ENCODE data around the gene MRGPRD.
"Not testable (repeated sequence)": the region's sequence is repeated elsewhere in the genome, so short reads cannot be mapped to it uniquely, and the experiment has no call there.

MRGPRD gene

DNA sequence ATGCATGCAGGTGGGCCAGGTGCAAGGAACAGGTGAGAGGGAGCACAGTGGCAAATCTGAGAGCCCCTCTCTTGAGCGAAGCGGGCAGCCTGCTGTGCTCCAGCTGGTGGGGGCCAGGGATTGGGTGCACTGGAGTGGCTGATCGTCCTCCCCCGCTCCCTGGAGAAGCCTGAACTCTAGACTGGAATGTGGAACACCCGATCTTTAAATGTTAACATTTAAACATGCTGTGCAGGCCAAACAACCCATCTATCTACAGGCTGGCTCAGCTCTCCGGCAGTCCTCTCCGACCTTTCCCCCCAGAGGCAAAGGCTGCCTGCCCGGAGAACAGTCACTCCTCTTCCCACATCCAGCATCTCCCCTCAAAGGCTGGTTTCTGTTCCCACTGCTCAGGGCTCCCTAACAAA lies 27.2 kb upstream of the MRGPRD start:
- peak in 4 of 10 donors; percentile 10 to 68 (median 50) for DNase-seq

DNA sequence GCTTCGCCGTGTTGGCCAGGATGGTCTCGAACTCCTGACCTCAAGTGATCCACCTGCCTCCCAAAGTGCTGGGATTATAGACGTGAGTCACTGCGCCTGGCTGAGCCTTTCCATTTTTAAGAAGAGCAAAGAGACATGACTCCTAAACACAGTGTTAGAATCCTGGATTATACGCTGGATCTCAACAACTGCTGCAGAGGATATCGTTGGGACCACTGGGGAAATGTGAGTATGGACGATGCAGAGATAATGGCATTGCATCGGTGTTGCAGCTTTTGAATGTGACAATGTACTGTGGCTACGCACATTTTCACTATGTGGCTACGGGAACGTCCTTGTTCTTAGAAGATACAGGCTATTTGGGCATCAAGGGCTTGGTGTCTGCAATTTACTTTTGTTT lies 26.0 kb upstream of the MRGPRD start:
- peak in 1 of 10 donors; percentile 24 for DNase-seq
- intact Hi-C loops (cut with DNase I) = no loop called here

More for the DNA sequence above, 27.2 kb upstream of the MRGPRD start:
- intact Hi-C loops (cut with DNase I) = no loop called here

DNA sequence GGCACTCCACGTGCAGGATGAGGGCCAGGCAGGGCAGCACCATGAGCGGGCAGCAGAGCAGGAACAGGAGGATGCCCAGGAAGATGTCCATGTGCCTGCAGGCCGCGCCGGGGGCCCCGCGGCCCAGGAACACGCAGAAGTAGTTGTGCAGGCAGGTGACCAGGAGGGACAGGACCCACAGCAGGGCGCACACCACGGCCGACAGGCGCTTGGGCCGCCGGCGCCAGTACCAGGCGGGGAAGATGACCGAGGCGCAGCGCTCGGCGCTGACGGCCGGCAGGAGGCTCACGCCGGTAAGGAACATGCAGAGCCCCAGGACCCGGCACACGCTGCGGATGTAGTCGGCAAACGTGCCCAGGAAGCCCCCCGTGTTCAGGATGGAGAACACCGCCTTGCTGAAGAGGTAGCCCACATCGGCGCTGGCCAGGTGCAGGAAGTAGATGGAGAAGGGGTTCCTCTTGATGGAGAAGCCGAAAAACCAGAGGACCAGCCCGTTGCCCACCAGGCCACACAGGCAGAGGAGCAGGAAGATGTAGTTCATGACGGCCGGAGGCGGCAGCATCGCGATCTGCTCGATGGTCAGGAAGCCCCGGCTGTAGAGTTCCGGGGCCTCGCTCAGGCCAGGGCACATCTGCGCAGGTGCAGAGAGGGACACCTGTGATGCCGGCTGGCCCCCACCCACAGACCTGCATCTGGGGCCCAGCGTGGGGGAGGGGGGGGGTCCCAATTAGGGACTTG lies 25.0 kb upstream of the MRGPRD start:
- intact Hi-C loops (cut with DNase I) = no loop called here
- DNase-seq = peak in 4 of 10 donors; percentile 18 to 78 (median 54)

DNA sequence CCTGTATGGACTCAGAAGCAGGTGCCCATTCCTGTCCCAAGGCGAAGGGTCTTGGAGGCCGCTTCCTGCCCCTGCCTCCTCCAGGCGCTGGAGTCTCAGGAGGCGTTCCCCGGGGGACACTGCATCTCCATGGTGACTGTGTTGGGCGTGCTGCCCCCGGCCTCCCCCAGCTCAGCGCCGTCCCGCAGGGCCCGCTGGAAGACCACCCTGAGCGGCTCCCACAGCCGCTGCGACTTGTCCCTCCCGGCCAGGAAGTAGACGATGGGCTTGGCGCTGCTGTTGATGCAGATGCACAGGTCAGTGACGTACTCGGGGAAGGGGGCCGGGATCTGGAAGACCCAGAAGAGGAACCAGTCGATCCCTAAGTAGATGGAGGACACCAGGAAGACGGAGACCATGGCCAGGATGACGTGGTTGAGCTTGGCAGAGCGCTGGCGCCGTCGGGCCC lies 24.4 kb upstream of the MRGPRD start:
- DNase-seq = peak in 4 of 10 donors; percentile 15 to 60 (median 28)
- intact Hi-C loops (cut with DNase I) = no loop called here

DNA sequence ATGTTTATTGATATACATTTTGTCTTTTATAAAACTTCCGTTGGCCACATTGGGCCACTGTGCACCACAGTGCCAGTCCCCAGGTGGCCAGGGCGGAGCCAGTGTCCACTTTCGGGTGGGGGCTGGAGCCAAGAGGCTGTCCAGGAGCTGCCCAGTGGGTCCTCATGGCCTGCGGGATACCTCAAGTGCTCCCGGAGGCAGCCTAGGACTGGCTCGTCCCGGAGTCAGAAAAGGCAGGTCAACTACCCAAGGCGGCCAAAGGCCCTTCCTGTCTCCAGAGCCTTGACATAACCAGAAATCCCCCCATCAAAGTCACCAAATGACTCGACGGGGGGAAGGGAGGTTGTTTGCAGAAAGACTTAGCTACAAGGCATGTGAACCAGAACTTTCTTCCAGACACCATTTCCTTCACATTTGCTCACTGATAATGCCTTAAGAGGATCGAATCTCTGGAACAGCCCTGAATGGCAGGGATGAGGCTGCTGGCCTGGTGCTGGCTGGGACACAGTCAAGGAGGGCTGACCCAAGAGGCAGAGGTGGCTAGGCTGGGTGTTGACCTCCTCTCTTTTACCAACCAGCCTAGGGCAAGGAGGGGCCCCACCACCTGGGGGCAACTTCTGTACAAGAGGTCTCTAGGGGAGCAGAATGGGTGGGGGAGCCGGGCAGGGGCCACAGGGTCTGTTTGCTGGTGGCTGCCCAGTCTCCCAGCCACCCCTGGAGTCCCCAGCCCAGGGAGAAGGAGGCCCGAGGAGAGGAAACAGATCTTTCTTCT lies 23.8 kb upstream of the MRGPRD start:
- intact Hi-C loops (cut with DNase I) = no loop called here
- peak in 4 of 10 donors; percentile 24 to 67 (median 50) for DNase-seq

DNA sequence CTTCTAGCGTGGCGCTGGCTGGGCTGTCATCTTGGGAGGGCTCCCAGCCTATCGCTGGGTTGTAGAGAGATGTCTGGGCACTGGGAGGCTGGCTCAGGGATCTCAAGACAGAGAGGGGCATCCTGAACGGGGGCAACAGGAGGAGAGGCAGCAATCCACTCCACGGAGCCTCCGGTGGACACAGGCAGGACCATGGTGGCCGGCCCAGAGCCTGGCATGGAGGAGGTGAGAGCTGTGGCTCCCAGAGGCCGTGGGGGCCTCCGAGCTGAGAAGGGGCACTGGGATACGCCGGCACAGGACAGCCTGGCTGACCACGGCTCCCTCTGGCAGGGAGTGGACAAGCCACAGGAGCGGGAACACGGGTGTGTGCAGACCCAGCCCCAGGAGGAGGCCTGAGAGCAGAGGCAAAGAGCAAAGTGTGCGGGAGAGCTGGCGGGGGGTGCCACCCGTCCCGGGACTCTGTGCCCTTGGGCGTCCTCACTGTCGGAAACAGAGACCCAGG lies 23.1 kb upstream of the MRGPRD start:
- intact Hi-C loops (cut with DNase I) = no loop called here
- peak in 4 of 10 donors; percentile 13 to 82 (median 42) for DNase-seq

DNA sequence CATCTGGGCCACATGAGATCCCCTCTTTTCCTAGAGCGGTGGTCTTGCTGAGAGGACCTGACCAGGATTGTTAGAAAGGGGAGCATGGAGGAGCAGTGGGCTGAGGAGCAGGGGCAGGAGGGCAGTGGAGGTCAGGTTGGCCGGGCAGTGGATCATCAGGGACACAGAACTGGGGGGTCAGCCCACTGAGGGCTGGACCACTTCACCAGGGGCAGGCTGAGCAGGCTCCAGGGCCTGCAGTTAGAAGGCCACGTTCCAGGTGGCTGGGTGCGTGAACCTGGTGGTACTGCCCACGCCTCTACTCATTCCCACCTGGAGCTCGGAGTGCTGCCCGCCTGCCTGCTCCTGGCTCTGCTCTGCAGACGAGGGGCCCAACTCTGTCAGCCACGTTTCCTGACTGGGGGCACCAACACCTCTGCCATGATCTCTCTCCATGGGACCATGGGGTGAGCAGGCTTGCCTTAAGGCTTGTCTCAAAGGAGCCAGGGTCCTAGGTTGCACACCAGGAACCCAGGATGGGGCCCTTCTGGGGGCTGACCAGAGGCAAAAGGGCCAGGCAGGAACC lies 22.6 kb upstream of the MRGPRD start:
- intact Hi-C loops (cut with DNase I) = no loop called here
- DNase-seq = peak in 4 of 10 donors; percentile 14 to 76 (median 32)

DNA sequence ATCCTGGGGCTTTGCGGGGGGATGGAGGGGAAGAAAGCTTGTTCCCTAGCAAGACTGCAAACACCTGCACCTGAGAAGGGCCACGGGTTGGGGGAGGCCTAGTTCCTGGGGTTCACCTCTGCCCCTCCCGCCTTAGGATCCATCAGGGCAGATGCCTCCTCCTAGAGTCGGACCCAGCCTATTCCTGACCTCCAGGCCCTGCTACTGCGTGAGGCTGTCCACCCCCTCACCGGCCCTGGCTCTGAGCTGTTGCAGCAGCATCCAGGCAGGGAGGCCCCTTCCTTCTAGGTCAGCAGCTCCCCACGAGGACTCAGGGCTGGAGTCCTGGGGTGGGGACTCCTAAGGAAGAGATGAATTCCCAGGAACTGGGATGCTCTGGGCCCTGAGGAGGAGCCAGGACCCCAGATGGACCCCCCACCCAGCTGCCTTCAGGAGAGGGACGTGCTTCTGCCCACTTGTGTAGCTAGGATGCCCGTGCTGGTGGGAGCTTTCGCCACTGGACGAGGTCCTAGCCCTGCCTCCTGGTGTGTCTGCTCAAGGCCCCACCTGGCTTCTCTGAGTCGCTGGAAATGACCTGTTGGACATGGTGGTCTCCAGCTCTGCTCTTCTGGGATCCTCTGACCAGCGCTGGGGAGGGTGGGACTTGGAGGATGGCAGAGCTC lies 21.9 kb upstream of the MRGPRD start:
- DNase-seq = peak in 4 of 10 donors; percentile 6 to 78 (median 72)
- intact Hi-C loops (cut with DNase I) = no loop called here

DNA sequence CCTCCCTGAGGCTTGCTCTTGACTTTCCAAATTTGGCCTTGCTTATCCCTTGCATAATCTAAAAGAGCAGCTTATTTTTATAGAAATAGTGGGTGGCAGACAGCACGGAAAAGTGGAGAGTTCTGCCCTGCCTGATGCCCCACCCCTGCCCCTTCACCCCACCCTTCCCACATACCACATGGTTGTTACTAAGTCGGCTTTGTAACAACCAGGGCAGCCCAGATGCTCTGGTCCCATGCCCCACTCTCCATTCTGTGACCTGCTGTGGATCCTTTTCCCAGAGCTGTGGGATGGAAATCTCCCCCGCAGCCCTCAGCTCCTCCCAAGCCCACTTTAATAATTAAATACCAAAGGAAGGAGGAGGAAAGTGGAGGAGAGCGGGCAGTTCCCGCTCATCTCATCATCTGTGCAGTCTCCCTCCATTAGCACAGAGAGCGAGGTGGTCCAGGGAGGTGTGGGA lies 21.4 kb upstream of the MRGPRD start:
- DNase-seq = peak in 3 of 10 donors; percentile 3 to 46 (median 41)
- intact Hi-C loops (cut with DNase I) = no loop called here

DNA sequence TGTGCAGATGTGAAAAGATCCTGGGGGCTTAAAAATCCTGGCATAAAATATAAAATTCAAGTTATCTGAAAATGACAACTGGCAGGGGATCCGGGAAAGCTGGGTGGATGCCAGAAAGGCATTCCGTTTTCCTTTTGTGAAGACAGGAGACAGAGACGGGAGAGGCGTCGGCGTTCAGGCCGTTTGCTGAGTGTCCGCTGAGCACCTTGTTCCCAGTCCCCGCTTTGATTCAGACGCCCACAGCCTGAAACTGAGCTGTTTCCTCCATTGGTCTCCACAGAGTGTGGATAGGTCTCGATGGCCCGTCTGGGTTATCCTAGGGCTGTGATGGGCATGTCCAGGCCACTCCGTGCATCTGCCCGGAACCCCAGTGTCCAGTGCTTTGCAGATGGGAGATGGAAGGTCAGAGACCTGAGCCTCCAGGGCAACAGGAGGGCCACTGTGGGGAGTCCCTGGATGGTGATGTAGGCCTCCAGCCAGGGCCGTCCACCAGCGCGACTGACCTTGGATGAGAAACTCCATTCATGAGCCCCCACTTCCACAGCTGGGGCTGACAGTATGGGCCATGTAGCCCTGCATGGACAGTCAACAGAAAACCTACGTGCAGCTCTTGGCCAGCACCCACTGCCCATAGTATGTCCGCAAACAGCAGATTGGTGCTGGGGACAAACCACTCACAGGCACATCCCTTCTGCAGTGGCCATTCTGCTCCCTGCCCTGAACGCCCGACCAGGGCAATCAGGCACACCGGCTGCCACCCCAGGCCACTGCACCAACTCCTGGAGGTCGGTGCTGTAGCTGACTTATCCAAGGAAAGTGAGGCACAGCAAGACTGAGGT lies 20.7 kb upstream of the MRGPRD start:
- intact Hi-C loops (cut with DNase I) = no loop called here
- DNase-seq = peak in 4 of 10 donors; percentile 21 to 75 (median 50)

DNA sequence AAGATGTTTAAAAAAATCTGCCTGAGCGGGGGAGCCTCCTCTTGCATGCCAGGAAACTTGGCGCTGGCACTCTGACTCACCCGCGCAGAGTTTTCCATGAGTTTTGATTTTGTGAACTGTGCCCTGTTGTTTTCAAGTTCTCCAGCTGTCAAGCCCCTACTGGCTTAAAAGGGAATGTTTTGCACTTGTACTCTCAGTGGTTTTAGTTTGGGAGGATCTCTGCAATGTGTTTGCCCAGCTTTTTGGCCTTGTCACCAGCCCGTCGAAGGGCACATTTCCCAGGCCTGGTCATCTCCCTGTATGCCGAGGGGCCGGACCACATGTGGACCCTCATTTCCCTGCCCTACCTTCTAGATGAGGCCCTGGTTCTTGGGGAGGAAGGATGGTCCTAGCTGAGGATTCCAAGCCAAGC lies 20.1 kb upstream of the MRGPRD start:
- intact Hi-C loops (cut with DNase I) = no loop called here
- DNase-seq = peak in 4 of 10 donors; percentile 9 to 53 (median 35)

DNA sequence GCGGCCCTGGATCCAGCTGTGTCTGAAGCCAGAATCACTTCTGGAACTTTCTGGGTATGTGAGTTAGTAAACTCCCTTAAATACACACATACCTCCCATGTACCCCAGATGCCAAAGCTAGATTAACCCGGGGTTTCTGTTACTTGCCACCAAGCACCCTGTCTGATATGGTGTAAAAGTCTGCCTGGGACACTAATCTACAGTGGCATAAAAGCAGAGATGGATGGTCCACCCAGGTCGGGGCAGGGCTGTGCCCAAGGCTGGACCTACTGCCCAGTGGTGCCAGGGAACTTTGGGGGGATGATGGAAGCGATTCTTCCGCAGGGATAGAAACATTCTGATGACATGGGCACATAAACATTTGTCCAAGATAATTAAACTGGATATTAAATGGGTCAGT lies 19.6 kb upstream of the MRGPRD start:
- DNase-seq = peak in 4 of 10 donors; percentile 7 to 42 (median 16)
- intact Hi-C loops (cut with DNase I) = no loop called here

DNA sequence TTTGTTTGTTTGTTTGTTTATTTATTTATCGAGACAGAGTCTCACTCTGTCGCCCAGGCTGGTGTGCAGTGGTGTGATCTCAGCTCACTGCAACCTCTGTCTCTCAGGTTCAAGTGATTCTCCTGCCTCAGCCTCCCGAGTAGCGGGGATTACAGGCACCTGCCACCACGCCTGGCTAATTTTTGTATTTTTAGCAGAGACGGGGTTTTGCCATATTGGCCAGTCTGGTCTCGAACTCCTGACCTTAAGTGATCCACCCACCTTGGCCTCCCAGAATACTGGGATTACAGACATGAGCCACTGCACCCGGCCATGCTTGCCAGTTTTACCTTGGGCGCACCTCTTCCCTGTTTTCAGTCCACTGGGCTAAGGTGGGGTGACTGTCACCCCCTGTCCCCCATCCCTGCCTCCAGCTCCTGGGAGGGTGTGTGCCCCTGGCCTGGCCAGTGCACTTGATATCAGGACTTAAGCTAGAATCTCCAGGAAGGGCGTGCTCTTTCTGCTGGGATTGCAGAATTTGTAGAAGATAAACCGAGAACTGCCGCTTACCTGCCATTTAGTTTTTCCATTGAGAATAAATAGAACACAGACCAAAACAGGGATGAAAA lies 19.1 kb upstream of the MRGPRD start:
- intact Hi-C loops (cut with DNase I) = not testable (repeated sequence)
- peak in 4 of 10 donors; percentile 16 to 45 (median 27) for DNase-seq

DNA sequence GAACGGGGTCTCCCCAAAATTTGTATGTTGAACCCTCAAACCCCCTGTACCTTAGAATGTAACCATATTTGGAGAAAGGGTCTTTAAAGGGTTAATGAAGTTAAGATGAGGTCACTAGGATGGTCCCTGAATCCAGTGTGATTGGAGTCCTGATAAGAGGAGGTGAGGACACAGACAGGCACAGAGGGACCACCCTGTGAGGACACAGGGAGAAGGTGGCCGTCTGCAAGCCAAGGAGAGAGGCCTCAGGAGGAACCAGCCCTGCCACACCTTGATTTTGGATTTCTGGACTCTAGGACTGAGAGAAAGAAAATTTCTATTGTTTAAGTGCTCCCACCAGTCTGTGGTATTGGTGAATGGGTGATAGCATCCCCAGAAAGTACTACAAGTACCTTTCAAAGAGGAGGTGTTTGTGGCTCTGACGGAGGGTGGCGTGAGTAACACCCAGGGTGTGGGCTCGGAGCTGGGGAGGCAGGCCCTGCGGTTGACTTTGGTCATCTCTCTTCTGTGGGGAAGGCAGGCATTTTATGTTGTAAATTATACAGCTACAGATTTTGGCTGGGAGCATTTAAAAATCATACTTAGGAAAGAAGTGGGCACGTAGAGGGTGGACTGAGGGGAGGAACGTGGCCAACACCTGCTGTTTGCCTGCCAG lies 18.4 kb upstream of the MRGPRD start:
- intact Hi-C loops (cut with DNase I) = no loop called here
- DNase-seq = peak in 3 of 10 donors; percentile 19 to 45 (median 28)

DNA sequence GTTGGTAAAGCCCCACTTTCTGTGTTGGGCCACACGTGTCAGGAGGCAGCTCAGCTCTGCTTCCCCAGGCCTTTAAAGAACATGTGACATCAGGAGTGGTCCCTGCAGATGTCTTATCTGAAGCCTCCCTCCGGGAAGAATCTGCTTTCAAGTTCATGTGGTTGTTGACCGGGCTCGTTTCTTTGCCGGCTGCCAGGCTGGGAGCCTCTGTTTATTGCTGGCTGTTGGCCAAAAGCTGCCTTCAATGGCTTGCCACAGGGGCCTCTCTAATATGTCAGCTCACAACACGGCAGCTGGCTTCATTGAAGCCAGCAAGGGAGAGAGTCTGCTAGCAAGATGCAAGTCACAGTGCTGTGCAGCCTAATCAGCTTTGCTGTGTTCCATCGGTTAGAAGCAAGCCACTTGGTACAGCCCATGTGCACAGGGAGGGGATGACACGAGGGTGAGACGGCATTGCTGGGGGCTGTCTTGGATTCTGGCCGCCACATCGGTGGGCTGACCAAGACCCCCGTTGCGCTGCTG lies 17.7 kb upstream of the MRGPRD start:
- DNase-seq = peak in 5 of 10 donors; percentile 28 to 79 (median 63)
- intact Hi-C loops (cut with DNase I) = no loop called here

DNA sequence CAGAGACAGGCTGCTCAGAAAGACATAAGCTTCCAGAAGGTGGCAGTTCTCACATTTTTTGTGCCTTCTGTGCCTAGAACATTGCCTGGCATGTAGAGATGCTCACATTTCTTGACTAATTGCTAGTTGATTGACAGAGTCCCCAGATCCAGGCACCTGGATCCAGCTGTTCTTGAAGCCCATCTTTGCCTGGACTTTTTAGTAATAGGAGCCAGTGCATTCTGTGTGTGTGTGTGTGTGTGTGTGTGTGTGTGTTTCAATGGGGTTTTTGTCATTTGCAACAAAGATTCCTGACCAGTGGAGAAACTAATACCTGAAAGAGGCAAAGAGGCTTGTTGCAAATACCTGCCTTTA lies 17.2 kb upstream of the MRGPRD start:
- intact Hi-C loops (cut with DNase I) = no loop called here

DNA sequence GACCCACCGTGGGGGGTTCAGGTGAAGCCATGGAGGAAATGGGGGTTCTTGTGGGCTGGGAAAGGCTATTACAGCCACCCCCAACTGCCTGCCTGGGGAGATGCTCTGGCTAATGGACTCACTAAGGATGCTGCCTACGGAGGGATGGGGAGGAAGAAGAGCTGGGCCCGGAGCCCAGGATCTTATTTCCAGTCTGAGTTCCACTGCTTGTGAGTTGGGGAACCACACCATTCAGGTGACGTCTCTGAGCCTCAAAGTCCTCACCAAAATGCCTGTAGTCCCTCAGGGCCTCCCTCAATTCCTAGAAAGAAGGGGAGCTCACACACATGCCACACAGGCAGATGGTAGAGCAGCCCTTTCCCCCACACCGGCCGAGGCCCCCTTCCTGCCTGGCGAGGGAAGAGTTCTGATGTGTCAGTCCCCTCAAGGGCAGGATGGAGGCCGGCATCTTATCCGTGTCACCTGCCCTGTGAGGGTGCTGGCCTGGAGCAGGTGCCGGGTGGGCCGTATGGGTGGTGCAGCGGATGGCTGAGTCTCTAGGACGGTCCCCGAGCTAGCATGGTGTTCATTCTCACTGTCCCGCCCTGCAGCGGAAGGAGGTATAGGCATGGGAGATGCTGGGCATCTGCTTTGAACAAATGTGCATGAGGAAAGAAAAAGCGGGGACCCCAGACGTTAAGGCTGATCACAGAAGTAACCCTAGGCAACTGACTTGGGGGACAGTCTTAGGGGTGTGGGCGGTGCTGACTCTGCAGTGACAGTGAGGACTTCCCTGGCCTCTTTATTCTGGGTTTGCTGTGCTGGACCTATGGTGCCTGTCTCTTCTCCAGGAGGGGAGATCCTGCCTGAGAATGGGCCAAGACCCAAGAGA lies 16.6 kb upstream of the MRGPRD start:
- intact Hi-C loops (cut with DNase I) = no loop called here
- peak in 3 of 10 donors; percentile 53 to 64 (median 58) for DNase-seq

More for the DNA sequence above, 17.2 kb upstream of the MRGPRD start:
- peak in 1 of 10 donors; percentile 4 for DNase-seq
